Fibroblast of the conjunctiva (primary cell): ENCODE data around the gene PRR15L.
"Not testable (repeated sequence)": the region's sequence is repeated elsewhere in the genome, so short reads cannot be mapped to it uniquely, and the experiment has no call there.

Source experiments
- DNase-seq: peaks from one replicate; pipeline ENCODE4 v3.0.0-alpha.2; 2010; ENCODE audit warnings: low read depth

Gene PRR15L, protein sequence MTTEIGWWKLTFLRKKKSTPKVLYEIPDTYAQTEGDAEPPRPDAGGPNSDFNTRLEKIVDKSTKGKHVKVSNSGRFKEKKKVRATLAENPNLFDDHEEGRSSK

DNA sequence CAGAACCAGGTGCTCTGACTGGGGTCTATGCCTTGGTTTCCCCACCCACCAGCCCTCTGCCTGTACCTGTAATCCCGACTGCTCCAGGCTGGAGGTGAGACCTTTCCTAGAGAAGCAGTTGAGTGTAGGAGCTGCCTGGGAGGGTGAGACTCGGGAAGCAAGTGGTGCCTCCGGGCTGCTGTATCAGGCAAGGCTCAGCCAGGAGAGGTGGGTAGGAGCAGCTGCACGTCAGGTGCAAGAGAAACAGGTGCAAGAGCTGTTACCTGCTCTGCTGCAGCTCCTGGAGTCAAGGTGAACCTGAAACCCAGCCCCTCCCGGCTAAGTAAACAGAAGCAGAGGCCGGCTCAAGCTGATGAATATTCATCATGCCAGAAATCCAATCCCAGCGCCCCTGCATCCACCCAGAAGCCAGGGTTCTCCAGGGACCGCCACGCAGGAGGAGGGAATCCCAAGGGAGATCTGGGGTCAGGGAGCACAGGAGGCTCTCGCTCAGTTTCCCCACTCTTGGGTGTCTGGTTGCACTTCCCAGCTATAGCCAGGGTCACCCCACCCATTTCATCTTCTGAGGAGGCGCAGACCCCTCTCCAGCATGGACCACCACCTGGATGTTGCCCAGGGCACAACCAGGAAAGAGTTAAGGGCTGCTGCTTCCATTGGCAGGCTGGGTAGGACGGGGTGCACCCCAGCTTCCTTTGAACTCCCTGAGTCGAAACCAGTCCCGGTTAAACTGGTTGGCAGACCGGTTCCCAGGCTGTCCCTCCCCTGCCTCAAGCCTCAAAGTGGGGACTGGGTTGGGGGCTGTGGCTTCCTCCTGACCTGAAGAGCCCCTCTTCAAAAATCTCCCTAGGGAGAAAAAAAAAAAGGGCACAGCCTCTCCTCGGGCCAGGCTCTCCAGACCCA is at the start of gene PRR15L:
TSS of gene PRR15L (minus strand) at position 293 of the 900 bp plus-strand sequence. CDS start 4,649 bp downstream, outside the sequence.
- DNase-seq, result no peak

DNA sequence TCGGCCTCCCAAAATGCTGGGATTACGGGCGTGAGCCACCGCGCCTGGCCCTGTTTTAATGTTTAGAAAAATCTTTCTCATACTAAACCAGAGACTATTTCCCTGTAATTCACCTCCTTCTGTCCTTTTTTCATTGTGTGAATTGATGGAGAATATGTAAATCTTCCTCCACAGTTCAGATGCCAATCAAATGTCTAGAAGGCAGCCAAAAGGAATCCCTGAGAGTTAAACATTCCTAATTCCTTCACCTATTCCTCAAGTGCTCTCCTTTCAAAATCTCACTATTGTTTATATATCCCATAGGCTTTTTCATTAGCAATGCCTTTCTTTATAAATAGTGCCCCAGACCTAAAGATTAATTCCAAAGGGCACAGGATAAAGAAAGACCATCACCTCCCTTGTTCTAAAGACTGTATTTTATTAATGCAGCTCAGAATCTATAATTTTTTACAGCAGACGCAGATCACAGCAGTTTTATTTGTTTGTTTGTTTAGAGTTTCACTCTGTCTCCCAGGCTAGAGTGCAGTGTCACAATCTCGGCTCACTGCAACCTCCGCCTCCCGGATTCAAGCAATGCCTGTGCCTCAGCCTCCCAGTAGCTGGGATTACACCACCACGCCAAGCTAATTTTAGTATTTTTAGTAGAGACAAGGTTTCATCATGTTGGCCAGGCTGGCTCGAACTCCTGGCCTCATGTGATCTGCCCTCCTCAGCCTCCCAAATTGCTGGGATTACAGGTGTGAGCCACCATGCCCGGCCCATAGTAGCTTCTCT is 49.4 kb upstream of the PRR15L start:
- DNase-seq, result no peak

DNA sequence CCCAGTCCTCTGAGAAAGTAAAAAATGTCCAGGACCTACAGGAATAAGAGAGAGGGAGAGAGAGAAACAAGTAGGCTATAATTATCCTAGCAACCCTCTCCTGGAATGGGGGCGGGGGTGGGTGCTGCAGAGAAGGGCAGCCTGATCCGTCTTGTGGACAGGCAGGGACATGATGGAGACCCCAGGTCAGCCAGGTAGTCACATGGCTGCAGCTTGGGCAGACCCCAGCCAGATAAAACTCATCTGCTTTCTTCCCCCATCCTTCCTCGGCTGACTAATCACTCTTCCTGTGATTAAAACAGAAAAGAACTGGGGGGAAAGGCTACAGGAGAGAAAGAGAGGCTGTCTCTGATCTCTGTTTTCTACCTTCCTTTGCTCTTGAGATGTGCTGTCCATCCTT is 47.3 kb upstream of the PRR15L start:
- no peak for DNase-seq

DNA sequence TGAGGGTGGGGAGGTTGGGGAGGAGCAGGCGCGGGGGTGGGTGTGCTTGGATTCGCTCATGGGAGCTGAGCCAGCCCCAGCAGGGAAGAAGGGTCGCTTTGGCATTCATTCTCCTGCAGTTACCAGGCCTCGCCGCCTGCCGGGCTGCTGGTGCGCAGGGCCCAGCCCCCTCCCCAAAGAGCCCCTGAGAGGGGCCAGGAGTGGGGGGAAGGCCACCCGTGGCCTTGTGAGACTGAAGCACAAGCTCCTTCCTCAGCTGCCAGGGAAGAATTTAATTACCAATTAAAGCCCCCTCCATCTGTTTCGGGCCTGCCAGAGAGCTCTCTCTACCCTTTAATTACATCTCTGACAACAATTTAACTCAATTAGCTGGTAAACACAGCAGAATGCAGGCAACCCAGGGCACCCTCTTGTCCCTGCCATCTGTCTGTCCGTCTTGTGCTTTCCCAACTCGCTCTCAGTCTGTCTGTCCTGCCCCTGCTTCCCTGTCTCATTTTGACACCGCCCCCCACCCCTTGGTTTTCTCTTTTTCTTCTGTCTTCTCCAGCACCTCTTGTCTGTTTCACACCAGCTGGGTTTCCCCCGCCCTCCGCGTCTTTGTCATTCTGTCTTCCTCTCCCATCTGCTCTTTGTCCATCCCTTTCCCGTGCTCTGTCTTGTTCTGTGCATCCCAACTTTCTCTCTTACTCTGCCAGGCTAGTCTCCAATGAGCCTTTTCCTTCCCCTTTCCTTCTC is 45.9 kb upstream of the PRR15L start:
- DNase-seq, result no peak

DNA sequence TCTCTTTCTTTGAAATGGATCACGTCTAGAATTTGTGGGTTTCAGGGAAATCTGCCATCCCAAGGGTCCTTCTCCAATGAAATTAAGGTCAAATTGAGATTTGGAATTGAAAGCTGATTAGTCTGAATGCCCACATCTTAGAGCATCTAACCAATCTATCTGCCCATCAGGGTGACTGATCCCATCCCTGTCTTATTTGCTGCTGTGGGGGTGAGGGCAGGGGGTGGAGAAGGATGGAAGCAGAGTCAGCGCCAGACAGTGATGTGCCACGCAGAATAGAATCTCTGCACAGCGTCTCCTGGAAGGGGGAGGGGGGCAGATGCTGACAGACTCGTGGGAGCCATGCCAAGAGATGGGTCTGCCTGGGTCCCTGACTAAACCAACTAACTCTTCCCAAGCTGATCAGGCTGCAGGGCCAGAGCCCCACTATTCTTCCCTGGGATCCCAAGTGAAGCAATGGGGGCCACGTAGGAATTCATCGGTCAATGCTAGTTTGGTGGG is 45.3 kb upstream of the PRR15L start:
- DNase-seq, result no peak

DNA sequence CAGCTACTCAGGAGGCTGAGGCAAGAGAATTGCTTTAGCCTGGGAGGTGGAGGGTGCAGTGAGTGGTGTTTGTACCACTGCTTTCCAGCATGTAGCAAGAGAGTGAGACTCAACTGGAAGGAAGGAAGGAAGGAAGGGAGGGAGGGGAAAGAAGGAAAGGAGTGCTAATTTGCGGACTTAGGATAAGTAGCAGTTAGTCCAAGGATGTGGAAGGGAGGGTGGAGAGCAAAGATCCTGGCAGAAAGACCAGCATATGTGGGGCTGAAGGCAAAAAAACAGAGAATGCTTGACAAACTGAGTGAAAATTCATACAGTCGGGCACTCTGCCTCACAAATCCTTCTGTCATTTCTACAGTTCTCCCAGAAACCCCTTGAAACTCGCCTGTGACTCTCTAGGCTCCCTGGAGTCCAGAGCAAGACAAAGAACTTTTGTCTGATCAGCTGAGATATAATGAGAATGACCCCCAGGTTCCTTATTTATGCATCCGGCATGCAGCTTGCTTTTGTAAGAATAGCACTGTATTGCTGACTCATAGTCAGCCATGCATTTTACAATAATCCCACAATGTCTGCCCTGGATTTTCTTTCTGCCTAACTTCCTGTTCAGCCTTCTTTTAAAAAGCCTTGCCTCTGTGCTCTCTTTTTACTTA is 44.7 kb upstream of the PRR15L start:
- peak; percentile 31 for DNase-seq

DNA sequence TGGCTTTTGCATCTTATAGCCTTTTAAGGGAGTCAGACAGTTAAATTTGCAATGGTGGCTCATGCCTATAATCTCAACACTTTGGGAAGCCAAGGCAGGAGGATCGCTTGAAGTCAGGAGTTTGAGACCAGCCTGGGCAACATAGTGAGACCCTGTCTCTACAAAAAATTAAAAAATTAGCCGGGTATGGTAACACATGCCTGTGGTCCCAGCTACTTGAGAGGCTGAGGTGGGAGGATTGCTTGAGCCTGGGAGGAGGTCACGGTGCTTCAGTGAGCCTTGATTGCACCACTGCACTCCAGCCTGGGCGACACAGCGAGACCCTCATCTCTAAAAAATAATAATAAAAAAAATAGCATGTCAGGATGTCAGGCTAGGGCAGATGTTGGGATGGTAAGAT is 44.0 kb upstream of the PRR15L start:
- DNase-seq, result not testable (repeated sequence)

DNA sequence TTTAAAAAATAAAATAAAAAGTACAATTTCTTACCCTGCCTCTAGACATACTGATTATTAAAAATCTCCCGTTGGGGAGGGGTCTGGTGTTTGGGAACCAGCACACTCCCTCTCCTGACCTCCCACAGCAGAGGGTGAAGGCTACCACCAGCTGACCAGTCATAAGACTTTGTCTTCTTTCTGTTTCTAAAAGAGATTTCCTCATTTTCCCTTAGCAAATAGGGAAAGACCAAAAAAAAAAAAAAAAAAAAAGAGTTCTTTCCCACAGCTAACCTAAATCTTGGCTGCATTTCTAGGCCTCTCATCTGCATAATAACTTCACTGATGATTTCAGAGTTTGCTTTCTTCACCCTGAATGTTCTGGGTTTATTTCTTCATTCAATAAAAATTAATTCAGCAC is 43.5 kb upstream of the PRR15L start:
- no peak for DNase-seq

DNA sequence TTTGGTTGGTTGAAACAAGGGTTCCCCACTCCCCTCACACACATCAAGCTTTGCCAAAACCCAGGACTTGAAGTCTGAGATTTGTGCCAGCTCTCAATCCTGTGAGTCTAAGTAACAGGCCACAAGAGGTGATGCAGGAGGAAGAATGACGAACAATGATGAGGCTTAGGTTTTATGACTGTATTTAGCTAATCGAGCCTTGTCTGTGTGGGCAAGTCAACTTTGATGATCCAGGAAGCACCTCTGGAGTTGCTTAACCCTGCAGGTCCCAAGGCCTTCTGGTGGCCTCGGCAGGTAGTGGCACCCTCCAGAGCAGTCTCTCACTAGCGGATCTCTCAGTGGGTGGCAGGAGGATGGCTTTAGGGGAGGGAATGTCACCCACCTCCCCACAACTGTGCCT is 41.9 kb upstream of the PRR15L start:
- no peak for DNase-seq

DNA sequence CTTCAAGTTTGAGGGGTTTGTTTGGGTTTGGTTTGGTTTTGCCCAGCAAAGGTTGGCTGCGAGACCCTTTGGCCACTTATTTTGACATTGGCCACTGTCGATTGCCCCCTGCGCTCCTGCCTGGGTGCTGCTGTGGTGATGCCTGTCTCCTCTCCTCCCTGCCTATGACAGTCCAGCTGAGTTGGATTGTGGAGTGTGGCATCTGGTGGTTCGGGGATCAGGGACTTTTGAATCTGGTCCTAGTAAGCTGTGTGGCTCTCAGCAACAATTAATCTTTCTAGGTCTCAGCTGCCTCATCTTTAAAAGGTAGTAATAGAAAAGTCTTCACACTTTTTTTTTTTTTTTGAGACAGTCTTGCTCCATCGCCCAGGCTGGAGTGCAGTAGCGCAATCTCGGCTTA is 40.4 kb upstream of the PRR15L start:
- no peak for DNase-seq

DNA sequence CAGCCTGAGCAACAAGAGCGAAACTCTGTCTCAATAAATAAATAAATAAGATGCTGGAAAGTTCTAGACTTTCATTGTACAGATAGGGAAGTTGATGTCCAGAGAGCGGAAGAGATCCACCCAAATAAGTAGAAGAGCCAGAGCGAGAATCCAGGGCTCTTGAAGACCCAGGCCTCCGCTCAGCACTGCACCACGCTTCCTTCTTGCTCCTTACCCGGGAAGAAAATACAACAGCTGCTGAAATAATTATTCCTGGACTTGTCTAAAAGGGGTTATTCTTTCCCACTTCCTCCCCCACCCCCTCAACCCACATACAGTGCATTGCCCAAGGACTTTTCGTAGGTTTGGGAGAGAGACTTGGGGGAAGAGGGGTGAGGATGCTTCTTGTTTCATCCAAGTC is 39.9 kb upstream of the PRR15L start:
- no peak for DNase-seq

DNA sequence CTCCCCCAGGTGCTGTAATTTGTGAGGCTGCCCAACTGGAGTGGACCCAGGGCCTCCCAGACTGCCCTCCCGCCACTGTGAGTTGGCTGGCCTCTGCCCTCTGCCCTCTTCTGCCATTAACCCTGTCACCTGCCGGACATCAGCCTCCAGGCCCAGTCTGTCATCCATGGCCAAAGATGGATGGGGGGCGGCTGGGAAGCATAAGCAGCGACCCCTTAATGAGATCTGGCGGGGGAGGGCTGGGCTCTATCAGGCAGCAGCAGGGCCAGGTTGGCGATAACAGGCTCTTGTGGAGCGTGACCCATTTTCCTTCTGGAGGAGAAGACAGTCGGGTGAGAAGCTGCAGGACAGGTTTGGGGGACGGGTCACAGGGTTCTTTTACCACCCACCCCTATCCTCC is 38.5 kb upstream of the PRR15L start:
- no peak for DNase-seq

DNA sequence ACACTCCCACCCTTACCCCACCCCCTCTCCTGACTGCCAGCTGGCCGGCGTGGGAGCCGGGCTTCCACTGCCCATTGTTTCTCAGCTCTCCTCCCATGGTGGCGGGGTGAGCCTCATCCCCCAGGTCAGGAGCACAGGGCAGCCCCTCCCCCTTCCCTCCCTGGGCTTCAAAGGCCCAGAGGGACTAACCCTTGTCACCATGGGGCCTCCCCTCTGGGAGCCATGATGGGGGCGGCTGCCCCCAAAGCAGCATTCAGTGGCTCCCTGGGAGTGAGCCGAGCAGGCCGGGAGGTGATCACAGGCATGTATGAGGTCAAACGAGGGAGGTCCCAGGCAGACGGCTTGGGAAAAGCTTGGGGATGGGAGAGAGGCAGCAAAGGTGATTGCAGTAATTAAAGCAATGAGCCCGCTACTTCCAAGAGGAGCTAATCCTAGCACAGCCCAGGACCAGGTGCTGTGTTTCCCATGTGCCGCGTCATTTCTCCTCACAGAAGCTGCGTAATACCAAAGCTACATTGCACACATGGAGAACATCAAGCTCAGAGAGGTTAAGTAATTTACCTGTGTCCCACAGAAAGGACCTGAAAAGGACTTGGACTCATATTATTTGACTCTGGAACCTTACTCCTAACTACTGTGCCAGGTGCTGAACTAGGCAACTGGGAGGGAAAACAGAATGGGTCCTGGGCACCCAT is 37.7 kb upstream of the PRR15L start:
- no peak for DNase-seq

DNA sequence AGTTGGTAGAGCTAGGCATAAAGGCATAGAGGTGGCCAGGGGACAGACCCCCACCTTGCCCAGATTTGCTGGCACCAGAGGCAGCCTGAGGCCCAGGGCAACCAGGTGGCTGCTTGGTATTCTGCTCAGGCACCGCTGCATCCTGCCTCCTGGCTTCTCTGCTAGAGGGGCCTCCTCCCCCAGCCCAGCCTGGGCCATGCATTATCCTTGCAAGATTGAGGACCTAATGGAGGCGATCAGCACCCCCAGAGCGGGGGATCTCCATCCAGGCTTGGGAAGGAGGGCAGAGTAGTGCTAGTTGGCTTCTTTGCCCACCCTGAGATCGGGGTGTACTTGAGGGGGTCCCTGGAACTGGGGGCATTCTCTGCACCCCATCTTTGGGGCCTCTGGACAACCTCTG is 37.0 kb upstream of the PRR15L start:
- DNase-seq, result no peak

DNA sequence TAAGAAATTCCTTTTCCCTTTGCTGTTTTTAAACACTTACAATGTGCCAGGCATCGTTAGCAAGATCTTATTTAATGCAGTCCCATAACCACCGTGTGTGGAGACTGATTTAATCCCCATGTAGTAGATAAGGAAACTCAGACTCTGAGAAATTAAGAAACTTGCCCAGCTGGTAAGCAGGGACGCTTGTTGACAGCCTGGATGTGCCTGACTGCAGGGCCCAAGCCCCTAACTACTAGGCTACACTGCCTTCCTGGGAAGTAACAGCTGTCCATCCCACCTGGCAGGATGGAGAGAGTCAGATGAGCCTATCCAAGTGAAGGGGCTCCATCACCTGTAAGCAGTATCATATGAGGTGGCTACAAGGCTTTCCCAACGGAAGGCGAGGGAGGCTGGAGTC is 36.3 kb upstream of the PRR15L start:
- DNase-seq, result no peak

DNA sequence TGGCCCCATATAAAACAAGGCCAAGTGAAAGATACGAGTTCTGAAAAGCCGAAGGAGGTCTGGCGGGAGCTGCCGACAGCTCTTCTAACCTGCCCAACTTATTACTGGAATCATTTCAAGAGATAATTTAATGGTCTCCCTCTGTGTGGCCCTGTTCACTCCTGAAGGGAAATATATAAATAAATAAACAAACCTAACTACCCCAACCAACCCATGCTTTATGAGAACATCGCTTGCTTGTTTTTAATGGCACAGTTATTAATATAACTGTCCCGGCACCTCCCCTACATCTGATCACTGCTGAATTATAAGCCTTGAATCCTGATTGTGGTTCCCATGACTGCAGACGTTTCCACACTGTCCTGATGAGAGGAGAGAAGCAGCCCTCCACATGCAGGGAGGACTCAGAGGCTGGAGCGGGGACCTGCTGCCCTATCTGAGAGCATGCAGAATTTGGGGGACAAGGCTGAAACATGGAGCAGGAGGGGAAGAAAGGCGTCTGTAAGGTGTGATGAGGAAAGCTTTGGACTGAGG is 35.4 kb upstream of the PRR15L start:
- DNase-seq, result no peak

DNA sequence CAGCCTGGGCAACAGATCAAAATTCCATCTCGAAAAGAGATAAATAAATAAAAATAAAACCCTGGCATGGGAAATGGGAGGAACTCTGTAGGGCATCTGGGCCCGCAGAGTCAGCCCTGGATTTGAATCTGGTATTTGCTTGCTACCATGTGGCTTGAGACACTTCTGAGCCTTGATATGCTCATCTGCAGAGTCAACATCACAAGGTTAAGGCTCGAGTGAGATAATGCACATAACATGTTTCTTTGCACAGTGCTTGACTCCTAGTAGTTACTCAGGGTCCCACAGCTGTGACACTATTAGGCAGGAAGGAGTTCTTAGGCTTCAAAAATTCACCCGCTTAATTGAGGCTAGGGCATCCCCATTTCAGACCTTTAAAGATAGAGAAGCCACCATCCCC is 34.5 kb upstream of the PRR15L start:
- DNase-seq, result no peak

DNA sequence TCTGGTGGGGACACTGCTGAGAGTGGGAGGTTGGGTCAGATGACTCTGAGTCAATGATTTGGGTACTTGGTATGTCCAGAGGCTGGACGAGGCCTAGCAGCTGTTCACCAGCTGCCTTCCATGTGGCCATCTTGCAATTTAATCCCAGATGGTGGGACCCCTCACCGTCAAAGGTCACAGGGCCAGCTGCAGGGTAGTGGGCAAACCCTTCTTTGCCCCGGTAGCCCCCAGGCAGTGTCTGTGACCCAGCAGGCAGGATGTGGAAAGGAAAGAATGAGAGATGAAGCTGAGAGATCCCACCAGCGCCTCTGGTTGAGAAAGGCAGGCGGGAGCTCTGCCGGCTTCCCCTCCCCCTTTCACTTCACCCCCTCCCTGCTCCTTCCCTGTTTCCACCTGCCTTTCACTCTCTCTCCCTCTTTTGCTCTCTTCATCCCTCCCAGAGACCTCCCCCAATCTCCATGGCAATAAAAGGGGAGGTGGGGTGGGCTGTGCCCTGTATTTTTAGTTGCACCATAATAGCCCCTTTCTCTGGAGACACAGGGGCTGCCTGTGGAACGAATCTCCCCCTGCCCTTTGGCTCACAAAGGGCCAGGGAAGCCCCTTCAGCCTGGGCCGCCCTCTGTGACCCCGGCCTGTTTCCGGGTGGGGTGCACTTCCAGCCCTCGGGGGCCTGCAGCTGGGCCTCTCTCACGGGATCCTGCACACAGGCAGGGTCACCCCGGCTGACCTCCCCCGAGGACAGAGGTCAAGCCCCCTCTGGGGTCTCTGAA is 33.5 kb upstream of the PRR15L start:
- DNase-seq, result no peak

DNA sequence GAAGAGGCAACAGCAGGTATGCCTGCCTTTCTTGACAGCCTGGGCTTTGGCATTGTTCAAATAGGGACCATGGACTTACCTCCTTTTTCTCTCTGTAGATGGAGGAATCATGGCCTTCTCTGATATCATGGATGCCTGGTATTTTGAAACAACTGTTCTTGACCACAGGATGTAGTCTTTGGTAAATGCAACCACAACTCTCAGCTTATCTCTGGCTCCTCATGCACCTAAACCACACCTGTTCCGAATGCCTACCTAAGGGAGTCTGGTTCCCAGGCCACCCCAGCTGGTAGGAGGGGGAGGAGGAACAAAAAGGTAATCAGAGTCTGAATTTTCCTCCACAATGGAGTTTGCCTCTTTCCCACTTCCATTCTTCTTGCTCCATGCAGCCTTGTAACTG is 32.0 kb upstream of the PRR15L start:
- no peak for DNase-seq

DNA sequence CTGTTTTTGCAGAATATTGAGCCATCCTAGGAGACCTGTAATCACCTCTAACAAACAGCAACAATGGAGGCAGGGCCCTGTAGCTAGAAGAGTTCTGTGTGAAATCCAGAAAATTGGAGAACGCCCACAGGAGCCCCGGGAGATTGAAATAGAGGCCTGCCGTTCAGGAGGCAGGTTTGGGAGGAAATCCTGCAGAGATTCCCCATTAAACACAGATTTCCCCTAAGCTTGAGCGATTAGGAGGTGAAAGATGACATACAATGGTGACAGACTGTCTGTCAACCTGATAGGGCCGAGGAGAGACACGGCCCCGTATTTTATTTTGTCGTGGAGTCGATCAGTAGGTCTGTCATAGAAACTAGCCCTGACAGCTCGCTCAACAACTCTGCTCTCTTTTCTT is 31.5 kb upstream of the PRR15L start:
- no peak for DNase-seq
